HL-60 (cell line): ENCODE data around the gene RPL6.

ENCODE experiments used
- CTCF ChIP-seq: IDR thresholded peaks from one replicate; pipeline ENCODE4 v1.5.1; 2011; ENCODE audit warnings: low read length, control low read depth, inconsistent platforms; ENCODE audit not compliant: insufficient read depth
- GABPA ChIP-seq: IDR thresholded peaks from 2 replicates; pipeline ENCODE4 v1.6.1; 2012; ENCODE audit warnings: low read depth
- POLR2AphosphoS5 ChIP-seq: IDR thresholded peaks from 2 replicates; pipeline ENCODE4 v1.6.1; 2012; ENCODE audit warnings: low read depth
- REST ChIP-seq: IDR thresholded peaks from 2 replicates; pipeline ENCODE4 v1.6.1; 2012; ENCODE audit warnings: low read depth; ENCODE audit not compliant: insufficient replicate concordance
- SPI1 ChIP-seq: IDR thresholded peaks from 2 replicates; pipeline ENCODE4 v1.6.1; 2012; ENCODE audit warnings: low read depth, mild to moderate bottlenecking, borderline replicate concordance

- TF ChIP-seq CTCF (no peak), POLR2AphosphoS5 (no peak), REST (no peak), GABPA (no peak), SPI1 (no peak)
These were observed 11.3 kb upstream of the RPL6 start for GRCh38 chr12:112420740-112421139.
